ENCODE results near the gene SLC7A8.

Gene SLC7A8

GRCh38 chr14:23093991-23094665 is 89.3 kb downstream of the SLC7A8 start:
- DNase-seq, result no peak

- no peak for DNase-seq
Observed at GRCh38 chr14:23093526-23093925, 89.9 kb downstream of the SLC7A8 start.

GRCh38 chr14:23093104-23093503 is 90.4 kb downstream of the SLC7A8 start:
- DNase-seq, result no peak

GRCh38 chr14:23091294-23092225 is 91.9 kb downstream of the SLC7A8 start:
- DNase-seq, result no peak

GRCh38 chr14:23090254-23090636 is 93.2 kb downstream of the SLC7A8 start:
- DNase-seq, result no peak

- DNase-seq, result no peak
Observed at GRCh38 chr14:23089498-23090253, 93.8 kb downstream of the SLC7A8 start.

GRCh38 chr14:23086565-23086964 is 96.9 kb downstream of the SLC7A8 start:
- DNase-seq, result no peak

- DNase-seq, result no peak
Observed at GRCh38 chr14:23085458-23085857, 98.0 kb downstream of the SLC7A8 start.

GRCh38 chr14:23080474-23080873 is 103.0 kb downstream of the SLC7A8 start:
- no peak for DNase-seq

GRCh38 chr14:23079716-23080115 is 103.7 kb downstream of the SLC7A8 start:
- no peak for DNase-seq

GRCh38 chr14:23078692-23079116 is 104.8 kb downstream of the SLC7A8 start:
- DNase-seq, result no peak

GRCh38 chr14:23077962-23078361 is 105.5 kb downstream of the SLC7A8 start:
- DNase-seq, result no peak

- no peak for DNase-seq
Observed at GRCh38 chr14:23076785-23077408, 106.6 kb downstream of the SLC7A8 start.

Measured in stimulated activated naive CD4-positive, alpha-beta T cell (primary cell).